ENCODE data around the gene VPS13D. TPM values are rescaled to one million over a fixed set of nuclear protein-coding genes. Genes with fewer than 3 reads are reported as not detected.

VPS13D gene
- total and polyA plus RNA-seq, 9 donors = 19.8 to 59.3 (median 41.8) TPM

GRCh38 chr1:12372180-12372579 is 142.3 kb downstream of the VPS13D start:
- H3K27ac ChIP-seq = no peak overlapping the region
- no peaks in the 10 kb centered on the region for H3K27me3 ChIP-seq
- no peak overlapping the region for H3K4me3 ChIP-seq
- peaks cover 1% of the 10 kb centered on the region for H3K4me1 ChIP-seq (ENCODE audit: insufficient read depth)
- intact Hi-C loops (cut with DNase I) = no loop called here
- WGBS, 3 donors = 94 to 97% (median 95%) methylated on average over 2 of the region's 2 CpGs
- H3K36me3 ChIP-seq = no peaks in the 10 kb centered on the region
- no peaks in the 10 kb centered on the region for H3K9me3 ChIP-seq
- DNase-seq = no peak
- TF ChIP-seq POLR2A (IDR thresholded peaks at IDR 0.05) = no peak
- no peak for TF ChIP-seq EP300 (IDR thresholded peaks at IDR 0.05)
- TF ChIP-seq CTCF (IDR thresholded peaks at IDR 0.05) = no peak

- no peak for DNase-seq
- TF ChIP-seq CTCF (IDR thresholded peaks at IDR 0.05) = no peak
- no peak for TF ChIP-seq POLR2A (IDR thresholded peaks at IDR 0.05)
- TF ChIP-seq EP300 (IDR thresholded peaks at IDR 0.05) = no peak
- H3K4me3 ChIP-seq = no peak overlapping the region
- no peak overlapping the region for H3K27ac ChIP-seq
- H3K27me3 ChIP-seq = no peaks in the 10 kb centered on the region
- H3K9me3 ChIP-seq = no peaks in the 10 kb centered on the region
- intact Hi-C loops (cut with DNase I) = no loop called here
- peaks cover 1% of the 10 kb centered on the region for H3K4me1 ChIP-seq (ENCODE audit: insufficient read depth)
- no peaks in the 10 kb centered on the region for H3K36me3 ChIP-seq
- 49 to 66% (median 56%) methylated on average over 3 of the region's 3 CpGs for WGBS, 3 donors
Observed at GRCh38 chr1:12372761-12373160, 142.9 kb downstream of the VPS13D start.

GRCh38 chr1:12375133-12375829 is 145.5 kb downstream of the VPS13D start:
- H3K27me3 ChIP-seq = no peaks in the 10 kb centered on the region
- H3K9me3 ChIP-seq = no peaks in the 10 kb centered on the region
- peaks cover 1% of the 10 kb centered on the region for H3K4me1 ChIP-seq (ENCODE audit: insufficient read depth)
- H3K4me3 ChIP-seq = no peak overlapping the region
- 94 to 96% (median 95%) methylated on average over 4 of the region's 4 CpGs for WGBS, 3 donors
- H3K27ac ChIP-seq = no peak overlapping the region
- no peaks in the 10 kb centered on the region for H3K36me3 ChIP-seq
- TF ChIP-seq POLR2A (IDR thresholded peaks at IDR 0.05) (no peak), CTCF (IDR thresholded peaks at IDR 0.05) (no peak), EP300 (IDR thresholded peaks at IDR 0.05) (no peak)
- intact Hi-C loops (cut with DNase I) = no loop called here
- DNase-seq = no peak

- WGBS, 3 donors = 32 to 39% (median 34%) methylated on average over 6 of the region's 6 CpGs
- Histone ChIP-seq H3K27me3 (no peaks in the 10 kb centered on the region), H3K4me1 (ENCODE audit: insufficient read depth) (peaks cover 1% of the 10 kb centered on the region), H3K27ac (no peak overlapping the region), H3K36me3 (no peaks in the 10 kb centered on the region), H3K4me3 (no peak overlapping the region), H3K9me3 (no peaks in the 10 kb centered on the region)
- no peak for DNase-seq
- intact Hi-C loops (cut with DNase I) = no loop called here
- TF ChIP-seq POLR2A (IDR thresholded peaks at IDR 0.05) = no peak
- no peak for TF ChIP-seq CTCF (IDR thresholded peaks at IDR 0.05)
- no peak for TF ChIP-seq EP300 (IDR thresholded peaks at IDR 0.05)
Observed at GRCh38 chr1:12376236-12377045, 146.6 kb downstream of the VPS13D start.

Measured in ovary (tissue), 9 donors.